ENCODE data around the gene ARL8B.

ARL8B gene

DNA sequence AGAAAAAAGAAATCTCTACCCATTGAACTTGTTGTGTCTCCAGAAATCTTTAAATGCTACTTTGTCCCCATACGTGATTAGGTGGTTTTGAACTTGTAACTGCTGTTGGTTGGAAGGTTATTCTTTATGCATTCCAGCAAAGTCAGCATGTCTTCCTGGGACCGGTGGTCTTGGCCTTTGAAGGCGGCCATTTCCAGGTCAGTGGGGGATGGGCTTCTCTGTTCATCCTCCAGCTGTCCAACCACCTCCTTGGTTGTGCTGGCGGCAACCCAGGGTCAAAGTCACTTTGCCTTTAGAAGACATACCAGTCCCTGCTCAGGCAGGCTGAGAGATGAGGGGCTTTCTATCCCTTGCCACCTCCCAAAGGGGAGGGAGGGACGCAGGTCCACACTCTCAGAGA, 37.9 kb upstream of the ARL8B start:
- TF ChIP-seq, protein P1, sequence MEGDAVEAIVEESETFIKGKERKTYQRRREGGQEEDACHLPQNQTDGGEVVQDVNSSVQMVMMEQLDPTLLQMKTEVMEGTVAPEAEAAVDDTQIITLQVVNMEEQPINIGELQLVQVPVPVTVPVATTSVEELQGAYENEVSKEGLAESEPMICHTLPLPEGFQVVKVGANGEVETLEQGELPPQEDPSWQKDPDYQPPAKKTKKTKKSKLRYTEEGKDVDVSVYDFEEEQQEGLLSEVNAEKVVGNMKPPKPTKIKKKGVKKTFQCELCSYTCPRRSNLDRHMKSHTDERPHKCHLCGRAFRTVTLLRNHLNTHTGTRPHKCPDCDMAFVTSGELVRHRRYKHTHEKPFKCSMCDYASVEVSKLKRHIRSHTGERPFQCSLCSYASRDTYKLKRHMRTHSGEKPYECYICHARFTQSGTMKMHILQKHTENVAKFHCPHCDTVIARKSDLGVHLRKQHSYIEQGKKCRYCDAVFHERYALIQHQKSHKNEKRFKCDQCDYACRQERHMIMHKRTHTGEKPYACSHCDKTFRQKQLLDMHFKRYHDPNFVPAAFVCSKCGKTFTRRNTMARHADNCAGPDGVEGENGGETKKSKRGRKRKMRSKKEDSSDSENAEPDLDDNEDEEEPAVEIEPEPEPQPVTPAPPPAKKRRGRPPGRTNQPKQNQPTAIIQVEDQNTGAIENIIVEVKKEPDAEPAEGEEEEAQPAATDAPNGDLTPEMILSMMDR (IDR thresholded peaks at IDR 0.05; ENCODE audit: low read depth, low read length) = no peak
- no peak for DNase-seq (ENCODE audit: extremely low read depth, low read depth)

- DNase-seq (ENCODE audit: extremely low read depth, low read depth) = no peak
- TF ChIP-seq, protein P1 (IDR thresholded peaks at IDR 0.05; ENCODE audit: low read depth, low read length) = no peak
These were observed 35.4 kb upstream of the ARL8B start for GRCh38 chr3:5086708-5087107.

GRCh38 chr3:5087209-5087608, 34.9 kb upstream of the ARL8B start:
- no peak for DNase-seq (ENCODE audit: extremely low read depth, low read depth)
- TF ChIP-seq, protein P1 (IDR thresholded peaks at IDR 0.05; ENCODE audit: low read depth, low read length) = no peak

DNA sequence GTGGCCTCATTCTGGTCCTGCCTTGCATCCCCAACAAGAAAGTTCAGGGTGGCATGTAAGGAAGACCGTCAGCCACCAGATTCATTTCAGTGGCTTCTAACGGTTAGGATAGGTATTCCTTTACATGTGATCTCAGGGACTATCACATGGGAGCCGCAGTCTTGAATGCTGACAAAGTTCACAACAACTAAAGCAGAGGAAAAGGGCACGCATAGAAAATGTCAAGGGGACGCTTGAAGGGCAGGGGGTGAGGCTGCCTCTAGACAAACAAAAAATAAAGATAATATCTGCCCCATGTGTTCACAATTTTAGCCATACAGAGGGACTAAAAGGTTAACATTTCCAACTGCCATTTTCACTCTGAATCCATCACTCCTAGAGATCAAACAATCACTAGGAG, 31.9 kb upstream of the ARL8B start:
- TF ChIP-seq, protein P1 (IDR thresholded peaks at IDR 0.05; ENCODE audit: low read depth, low read length) = no peak

GRCh38 chr3:5092018-5092417, 30.1 kb upstream of the ARL8B start:
- DNase-seq (ENCODE audit: extremely low read depth, low read depth) = no peak
- TF ChIP-seq, protein P1 (IDR thresholded peaks at IDR 0.05; ENCODE audit: low read depth, low read length) = no peak

More for the DNA sequence above, 31.9 kb upstream of the ARL8B start:
- DNase-seq (ENCODE audit: extremely low read depth, low read depth) = no peak

GRCh38 chr3:5093731-5094130, 28.4 kb upstream of the ARL8B start:
- DNase-seq (ENCODE audit: extremely low read depth, low read depth) = no peak
- TF ChIP-seq, protein P1 (IDR thresholded peaks at IDR 0.05; ENCODE audit: low read depth, low read length) = no peak

- DNase-seq (ENCODE audit: extremely low read depth, low read depth) = no peak
- TF ChIP-seq, protein P1 (IDR thresholded peaks at IDR 0.05; ENCODE audit: low read depth, low read length) = no peak
These were observed 26.2 kb upstream of the ARL8B start for GRCh38 chr3:5095886-5096285.

Measured in AG09319 (cell line).